ENCODE results near the gene MED13.

The MED13 gene

GRCh38 chr17:62033317-62033716 lies 31.8 kb downstream of the MED13 start:
- H3K4me3 ChIP-seq (ENCODE audit: low read depth, low read length) = no peak overlapping the region
- DNase-seq (ENCODE audit: low read depth) = no peak
- TF ChIP-seq CTCF (IDR thresholded peaks at IDR 0.05; ENCODE audit: low read depth, low read length) (no peak), MAX (IDR thresholded peaks at IDR 0.05; ENCODE audit: low read depth, low read length) (no peak), MYC (IDR thresholded peaks at IDR 0.05; ENCODE audit: low read depth, low read length) (no peak), POLR2A (IDR thresholded peaks at IDR 0.05; ENCODE audit: extremely low read depth, insufficient read length) (no peak)

- no peak for DNase-seq (ENCODE audit: low read depth)
- TF ChIP-seq POLR2A (IDR thresholded peaks at IDR 0.05; ENCODE audit: extremely low read depth, insufficient read length) (no peak), CTCF (IDR thresholded peaks at IDR 0.05; ENCODE audit: low read depth, low read length) (no peak), MAX (IDR thresholded peaks at IDR 0.05; ENCODE audit: low read depth, low read length) (no peak), MYC (IDR thresholded peaks at IDR 0.05; ENCODE audit: low read depth, low read length) (no peak)
- no peak overlapping the region for H3K4me3 ChIP-seq (ENCODE audit: low read depth, low read length)
Observed at GRCh38 chr17:62032480-62032879, 32.6 kb downstream of the MED13 start.

- TF ChIP-seq MAX (IDR thresholded peaks at IDR 0.05; ENCODE audit: low read depth, low read length) (no peak), CTCF (IDR thresholded peaks at IDR 0.05; ENCODE audit: low read depth, low read length) (no peak), POLR2A (IDR thresholded peaks at IDR 0.05; ENCODE audit: extremely low read depth, insufficient read length) (no peak)
- no peak for DNase-seq (ENCODE audit: low read depth)
- H3K4me3 ChIP-seq (ENCODE audit: low read depth, low read length) = no peak overlapping the region
Observed at GRCh38 chr17:62030264-62030663, 34.8 kb downstream of the MED13 start.

GRCh38 chr17:62024866-62025265 lies 40.2 kb downstream of the MED13 start:
- no peak for TF ChIP-seq CTCF (IDR thresholded peaks at IDR 0.05; ENCODE audit: low read depth, low read length)
- TF ChIP-seq MAX (IDR thresholded peaks at IDR 0.05; ENCODE audit: low read depth, low read length) = no peak
- no peak for TF ChIP-seq POLR2A (IDR thresholded peaks at IDR 0.05; ENCODE audit: extremely low read depth, insufficient read length)
- TF ChIP-seq MYC (IDR thresholded peaks at IDR 0.05; ENCODE audit: low read depth, low read length) = no peak
- no peak for DNase-seq (ENCODE audit: low read depth)

GRCh38 chr17:62017912-62018311 lies 47.2 kb downstream of the MED13 start:
- TF ChIP-seq MYC (IDR thresholded peaks at IDR 0.05; ENCODE audit: low read depth, low read length) (no peak), POLR2A (IDR thresholded peaks at IDR 0.05; ENCODE audit: extremely low read depth, insufficient read length) (no peak), CTCF (IDR thresholded peaks at IDR 0.05; ENCODE audit: low read depth, low read length) (no peak), MAX (IDR thresholded peaks at IDR 0.05; ENCODE audit: low read depth, low read length) (no peak)
- DNase-seq (ENCODE audit: low read depth) = no peak
- no peak overlapping the region for H3K4me3 ChIP-seq (ENCODE audit: low read depth, low read length)

More at GRCh38 chr17:62024866-62025265, 40.2 kb downstream of the MED13 start:
- no peak overlapping the region for H3K4me3 ChIP-seq (ENCODE audit: low read depth, low read length)

- TF ChIP-seq CTCF (IDR thresholded peaks at IDR 0.05; ENCODE audit: low read depth, low read length) (no peak), MAX (IDR thresholded peaks at IDR 0.05; ENCODE audit: low read depth, low read length) (no peak), MYC (IDR thresholded peaks at IDR 0.05; ENCODE audit: low read depth, low read length) (no peak), POLR2A (IDR thresholded peaks at IDR 0.05; ENCODE audit: extremely low read depth, insufficient read length) (no peak)
- DNase-seq (ENCODE audit: low read depth) = no peak
- no peak overlapping the region for H3K4me3 ChIP-seq (ENCODE audit: low read depth, low read length)
Observed at GRCh38 chr17:62017496-62017895, 47.6 kb downstream of the MED13 start.
